ENCODE results near the gene CTSH. TPM values are rescaled to one million over a fixed set of nuclear protein-coding genes. Genes with fewer than 3 reads are reported as not detected.

Gene CTSH
- total and polyA plus RNA-seq, 2 donors (not counting 1 experiment from before 2014, with no cell fraction given) = 5.3 to 6.9 TPM

GRCh38 chr15:78912316-78912715 lies 32.5 kb downstream of the CTSH start:
- Histone ChIP-seq H3K9me3 (ENCODE audit: control insufficient read depth, insufficient read depth, low read depth, low read length) (no peaks in the 10 kb centered on the region), H3K4me1 (ENCODE audit: control insufficient read depth, extremely low read depth, insufficient read depth, low read length) (peaks cover 9% of the 10 kb centered on the region), H3K27ac (ENCODE audit: insufficient read depth, low read length) (no peak overlapping the region), H4K20me1 (ENCODE audit: control insufficient read depth, extremely low read depth, insufficient read depth, low read length) (no peaks in the 10 kb centered on the region), H3K4me3 (replicated peaks in 1 of 4; ENCODE audit: control extremely low read depth in 1 of 4, insufficient read depth in 1 of 4, low read depth in 3 of 4, low read length in 4 of 4) (no peak overlapping the region), H3K79me2 (ENCODE audit: control insufficient read depth, insufficient read depth, low read length) (peaks cover 21% of the 10 kb centered on the region), H2AFZ (ENCODE audit: low read length) (no peak overlapping the region), H3K4me2 (ENCODE audit: extremely low read depth, insufficient read depth, low read length) (no peak overlapping the region), H3K9ac (ENCODE audit: insufficient read depth, low read length) (no peak overlapping the region), H3K27me3 (ENCODE audit: control insufficient read depth, insufficient read depth, low read length) (no peaks in the 10 kb centered on the region), H3K36me3 (ENCODE audit: control insufficient read depth, insufficient read depth, low read length) (peaks cover 23% of the 10 kb centered on the region)
- TF ChIP-seq, protein P1, sequence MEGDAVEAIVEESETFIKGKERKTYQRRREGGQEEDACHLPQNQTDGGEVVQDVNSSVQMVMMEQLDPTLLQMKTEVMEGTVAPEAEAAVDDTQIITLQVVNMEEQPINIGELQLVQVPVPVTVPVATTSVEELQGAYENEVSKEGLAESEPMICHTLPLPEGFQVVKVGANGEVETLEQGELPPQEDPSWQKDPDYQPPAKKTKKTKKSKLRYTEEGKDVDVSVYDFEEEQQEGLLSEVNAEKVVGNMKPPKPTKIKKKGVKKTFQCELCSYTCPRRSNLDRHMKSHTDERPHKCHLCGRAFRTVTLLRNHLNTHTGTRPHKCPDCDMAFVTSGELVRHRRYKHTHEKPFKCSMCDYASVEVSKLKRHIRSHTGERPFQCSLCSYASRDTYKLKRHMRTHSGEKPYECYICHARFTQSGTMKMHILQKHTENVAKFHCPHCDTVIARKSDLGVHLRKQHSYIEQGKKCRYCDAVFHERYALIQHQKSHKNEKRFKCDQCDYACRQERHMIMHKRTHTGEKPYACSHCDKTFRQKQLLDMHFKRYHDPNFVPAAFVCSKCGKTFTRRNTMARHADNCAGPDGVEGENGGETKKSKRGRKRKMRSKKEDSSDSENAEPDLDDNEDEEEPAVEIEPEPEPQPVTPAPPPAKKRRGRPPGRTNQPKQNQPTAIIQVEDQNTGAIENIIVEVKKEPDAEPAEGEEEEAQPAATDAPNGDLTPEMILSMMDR (conservative IDR thresholded peaks at IDR 0.05 in 1 of 2, IDR thresholded peaks at IDR 0.05 in 1 of 2; ENCODE audit: low read depth in 1 of 2, low read length in 2 of 2) = no peak
- no peak for TF ChIP-seq EZH2 (IDR thresholded peaks at IDR 0.05; ENCODE audit: low read length, missing control alignments)
- no peak for DNase-seq (ENCODE audit: low read depth in 2 of 2)

- peaks cover 20% of the 10 kb centered on the region for H3K36me3 ChIP-seq (ENCODE audit: control insufficient read depth, insufficient read depth, low read length)
- H3K27ac ChIP-seq (ENCODE audit: insufficient read depth, low read length) = no peak overlapping the region
- TF ChIP-seq, protein P1 (conservative IDR thresholded peaks at IDR 0.05 in 1 of 2, IDR thresholded peaks at IDR 0.05 in 1 of 2; ENCODE audit: low read depth in 1 of 2, low read length in 2 of 2) = no peak
- no peak for TF ChIP-seq EZH2 (IDR thresholded peaks at IDR 0.05; ENCODE audit: low read length, missing control alignments)
- peaks cover 25% of the 10 kb centered on the region for H3K79me2 ChIP-seq (ENCODE audit: control insufficient read depth, insufficient read depth, low read length)
- no peak for DNase-seq (ENCODE audit: low read depth in 2 of 2)
- no peaks in the 10 kb centered on the region for H4K20me1 ChIP-seq (ENCODE audit: control insufficient read depth, extremely low read depth, insufficient read depth, low read length)
- no peak overlapping the region for H3K4me2 ChIP-seq (ENCODE audit: extremely low read depth, insufficient read depth, low read length)
- H3K27me3 ChIP-seq (ENCODE audit: control insufficient read depth, insufficient read depth, low read length) = no peaks in the 10 kb centered on the region
- peaks cover 21% of the 10 kb centered on the region for H3K4me1 ChIP-seq (ENCODE audit: control insufficient read depth, extremely low read depth, insufficient read depth, low read length)
- H2AFZ ChIP-seq (ENCODE audit: low read length) = no peak overlapping the region
- H3K9me3 ChIP-seq (ENCODE audit: control insufficient read depth, insufficient read depth, low read depth, low read length) = no peaks in the 10 kb centered on the region
- H3K4me3 ChIP-seq (replicated peaks in 1 of 4; ENCODE audit: control extremely low read depth in 1 of 4, insufficient read depth in 1 of 4, low read depth in 3 of 4, low read length in 4 of 4) = no peak overlapping the region
- H3K9ac ChIP-seq (ENCODE audit: insufficient read depth, low read length) = no peak overlapping the region
These were observed 34.6 kb downstream of the CTSH start for GRCh38 chr15:78910271-78910670.

GRCh38 chr15:78909791-78910228 lies 35.0 kb downstream of the CTSH start:
- DNase-seq (ENCODE audit: low read depth in 2 of 2) = peak; percentile 28 to 54
- Histone ChIP-seq H3K4me2 (ENCODE audit: extremely low read depth, insufficient read depth, low read length) (no peak overlapping the region), H2AFZ (ENCODE audit: low read length) (no peak overlapping the region), H3K36me3 (ENCODE audit: control insufficient read depth, insufficient read depth, low read length) (peaks cover 18% of the 10 kb centered on the region), H3K4me1 (ENCODE audit: control insufficient read depth, extremely low read depth, insufficient read depth, low read length) (peaks cover 23% of the 10 kb centered on the region), H3K9ac (ENCODE audit: insufficient read depth, low read length) (no peak overlapping the region), H3K9me3 (ENCODE audit: control insufficient read depth, insufficient read depth, low read depth, low read length) (no peaks in the 10 kb centered on the region), H3K4me3 (replicated peaks in 1 of 4; ENCODE audit: control extremely low read depth in 1 of 4, insufficient read depth in 1 of 4, low read depth in 3 of 4, low read length in 4 of 4) (no peak overlapping the region), H3K27ac (ENCODE audit: insufficient read depth, low read length) (no peak overlapping the region), H3K27me3 (ENCODE audit: control insufficient read depth, insufficient read depth, low read length) (no peaks in the 10 kb centered on the region), H3K79me2 (ENCODE audit: control insufficient read depth, insufficient read depth, low read length) (peaks cover 25% of the 10 kb centered on the region), H4K20me1 (ENCODE audit: control insufficient read depth, extremely low read depth, insufficient read depth, low read length) (no peaks in the 10 kb centered on the region)
- TF ChIP-seq, protein P1 (conservative IDR thresholded peaks at IDR 0.05 in 1 of 2, IDR thresholded peaks at IDR 0.05 in 1 of 2; ENCODE audit: low read depth in 1 of 2, low read length in 2 of 2) = peak; percentile 48 to 74
- TF ChIP-seq EZH2 (IDR thresholded peaks at IDR 0.05; ENCODE audit: low read length, missing control alignments) = no peak
